ENCODE measurements around the gene UPK3A. TPM values are rescaled to one million over a fixed set of nuclear protein-coding genes. Genes with fewer than 3 reads are reported as not detected.

The UPK3A gene
- total and polyA plus RNA-seq, 2 of the 13 experiments (the other 11 are each of a cell fraction or from before 2014, with no cell fraction given), result 10.5 to 13.8 TPM

DNA sequence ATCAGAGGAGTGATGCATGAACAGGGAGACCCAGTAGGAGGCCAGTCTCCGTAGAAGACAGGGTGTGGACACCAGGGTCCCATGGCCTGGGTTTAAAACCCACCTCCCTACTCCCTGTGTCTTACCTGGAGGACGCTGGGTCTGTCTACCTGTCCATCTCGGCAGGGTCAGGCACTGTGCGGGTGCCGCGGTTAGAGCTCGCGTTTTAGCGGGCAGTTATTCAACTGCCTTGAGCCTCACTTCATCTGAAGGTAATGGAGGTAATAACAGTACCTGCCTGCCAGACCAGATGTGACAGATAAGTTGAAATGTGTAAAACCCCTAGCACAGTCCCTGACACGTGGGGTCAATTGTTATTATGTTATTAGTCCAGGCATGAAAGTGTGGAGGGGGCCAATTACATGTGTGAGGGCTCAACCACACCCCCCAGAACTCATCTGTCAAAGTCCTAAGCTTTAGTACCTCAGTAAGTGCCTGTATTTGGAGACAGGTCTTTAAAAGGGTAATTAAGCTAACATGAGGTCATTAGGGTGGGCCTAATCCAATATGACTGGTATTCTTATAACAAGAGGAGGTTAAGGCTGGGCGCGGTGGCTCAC, 8.1 kb upstream of the UPK3A start:
- ATAC-seq (no peak), FAIRE-seq (no peak), DNase-seq (ENCODE audit: low spot score) (no peak)
- Histone ChIP-seq H3K4me1 (ENCODE audit: insufficient read depth, low read length) (peaks cover 99% of the 10 kb centered on the region), H3K9ac (ENCODE audit: insufficient read depth, low read depth, low read length) (no peak overlapping the region), H3K9me3 (ENCODE audit: low read length) (no peaks in the 10 kb centered on the region), H3K27ac (ENCODE audit: extremely low read length, insufficient read depth, low read length) (peak overlapping the region; percentile 50), H3K4me3 (replicated peaks in 1 of 3; ENCODE audit: insufficient read depth in 1 of 3, low read depth in 2 of 3, low read length in 3 of 3) (no peak overlapping the region), H3K27me3 (ENCODE audit: control insufficient read depth in 1 of 2, insufficient read depth in 2 of 2, low read length in 2 of 2) (no peaks in the 10 kb centered on the region), H2AFZ (ENCODE audit: low read length) (no peak overlapping the region), H3K36me3 (replicated peaks in 1 of 2; ENCODE audit: control insufficient read depth in 1 of 2, insufficient read depth in 2 of 2, low read length in 2 of 2) (no peaks in the 10 kb centered on the region), H3K4me2 (ENCODE audit: low read depth, low read length) (no peak overlapping the region), H3K79me2 (ENCODE audit: insufficient read depth, low read length) (no peaks in the 10 kb centered on the region), H4K20me1 (ENCODE audit: insufficient read depth, low read length) (no peaks in the 10 kb centered on the region)
- ChIA-PET CTCF (ENCODE audit: low intra/inter-chr PET ratio, low total read pairs) (no interaction called here), POLR2A (no interaction called here)
- WGBS (ENCODE audit: low lambda C conversion rate), result 97% methylated on average over 5 of the region's 12 CpGs
- in situ Hi-C loops (cut with HindIII; ENCODE audit: extremely low pct_ligation_motif_present, low pct_unique_long_range_greater_than_20kb), result no loop called here
- intact Hi-C loops (cut with micrococcal nuclease; ENCODE audit: unreplicated experiment), result no loop called here
- no TSS peak for BruUV-seq (replicated peaks)
- TF ChIP-seq, protein P1, sequence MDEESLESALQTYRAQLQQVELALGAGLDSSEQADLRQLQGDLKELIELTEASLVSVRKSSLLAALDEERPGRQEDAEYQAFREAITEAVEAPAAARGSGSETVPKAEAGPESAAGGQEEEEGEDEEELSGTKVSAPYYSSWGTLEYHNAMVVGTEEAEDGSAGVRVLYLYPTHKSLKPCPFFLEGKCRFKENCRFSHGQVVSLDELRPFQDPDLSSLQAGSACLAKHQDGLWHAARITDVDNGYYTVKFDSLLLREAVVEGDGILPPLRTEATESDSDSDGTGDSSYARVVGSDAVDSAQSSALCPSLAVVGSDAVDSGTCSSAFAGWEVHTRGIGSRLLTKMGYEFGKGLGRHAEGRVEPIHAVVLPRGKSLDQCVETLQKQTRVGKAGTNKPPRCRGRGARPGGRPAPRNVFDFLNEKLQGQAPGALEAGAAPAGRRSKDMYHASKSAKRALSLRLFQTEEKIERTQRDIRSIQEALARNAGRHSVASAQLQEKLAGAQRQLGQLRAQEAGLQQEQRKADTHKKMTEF (CRISPR knock-in tag; IDR thresholded peaks at IDR 0.05), result no peak
- no peak for TF ChIP-seq ATF4 (CRISPR knock-in tag; IDR thresholded peaks at IDR 0.05)
- no peak for TF ChIP-seq FOXK2 (IDR thresholded peaks at IDR 0.05)
- TF ChIP-seq REST (IDR thresholded peaks at IDR 0.05; ENCODE audit: borderline replicate concordance in 1 of 2, low read depth in 1 of 2, low read length in 2 of 2), result no peak
- TF ChIP-seq, protein P2, sequence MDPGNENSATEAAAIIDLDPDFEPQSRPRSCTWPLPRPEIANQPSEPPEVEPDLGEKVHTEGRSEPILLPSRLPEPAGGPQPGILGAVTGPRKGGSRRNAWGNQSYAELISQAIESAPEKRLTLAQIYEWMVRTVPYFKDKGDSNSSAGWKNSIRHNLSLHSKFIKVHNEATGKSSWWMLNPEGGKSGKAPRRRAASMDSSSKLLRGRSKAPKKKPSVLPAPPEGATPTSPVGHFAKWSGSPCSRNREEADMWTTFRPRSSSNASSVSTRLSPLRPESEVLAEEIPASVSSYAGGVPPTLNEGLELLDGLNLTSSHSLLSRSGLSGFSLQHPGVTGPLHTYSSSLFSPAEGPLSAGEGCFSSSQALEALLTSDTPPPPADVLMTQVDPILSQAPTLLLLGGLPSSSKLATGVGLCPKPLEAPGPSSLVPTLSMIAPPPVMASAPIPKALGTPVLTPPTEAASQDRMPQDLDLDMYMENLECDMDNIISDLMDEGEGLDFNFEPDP (CRISPR knock-in tag; conservative IDR thresholded peaks at IDR 0.05), result no peak
- TF ChIP-seq ZNF589 (CRISPR knock-in tag; conservative IDR thresholded peaks at IDR 0.05), result no peak
- TF ChIP-seq ZBTB38 (CRISPR knock-in tag; IDR thresholded peaks at IDR 0.05), result peak; percentile 53; the same call in 1 of the 2 replicates
- TF ChIP-seq KLF12 (CRISPR knock-in tag; IDR thresholded peaks at IDR 0.05; ENCODE audit: borderline replicate concordance), result no peak
- no peak for TF ChIP-seq ZNF678 (CRISPR knock-in tag; IDR thresholded peaks at IDR 0.05)
- no peak for TF ChIP-seq JUNB (CRISPR knock-in tag; IDR thresholded peaks at IDR 0.05; ENCODE audit: borderline replicate concordance)
- no peak for TF ChIP-seq FOXA1 (IDR thresholded peaks at IDR 0.05)
- no peak for TF ChIP-seq FOXA1 (CRISPR knock-in tag; IDR thresholded peaks at IDR 0.05)
- TF ChIP-seq ZSCAN12 (CRISPR knock-in tag; IDR thresholded peaks at IDR 0.05), result no peak
- TF ChIP-seq, protein P3, sequence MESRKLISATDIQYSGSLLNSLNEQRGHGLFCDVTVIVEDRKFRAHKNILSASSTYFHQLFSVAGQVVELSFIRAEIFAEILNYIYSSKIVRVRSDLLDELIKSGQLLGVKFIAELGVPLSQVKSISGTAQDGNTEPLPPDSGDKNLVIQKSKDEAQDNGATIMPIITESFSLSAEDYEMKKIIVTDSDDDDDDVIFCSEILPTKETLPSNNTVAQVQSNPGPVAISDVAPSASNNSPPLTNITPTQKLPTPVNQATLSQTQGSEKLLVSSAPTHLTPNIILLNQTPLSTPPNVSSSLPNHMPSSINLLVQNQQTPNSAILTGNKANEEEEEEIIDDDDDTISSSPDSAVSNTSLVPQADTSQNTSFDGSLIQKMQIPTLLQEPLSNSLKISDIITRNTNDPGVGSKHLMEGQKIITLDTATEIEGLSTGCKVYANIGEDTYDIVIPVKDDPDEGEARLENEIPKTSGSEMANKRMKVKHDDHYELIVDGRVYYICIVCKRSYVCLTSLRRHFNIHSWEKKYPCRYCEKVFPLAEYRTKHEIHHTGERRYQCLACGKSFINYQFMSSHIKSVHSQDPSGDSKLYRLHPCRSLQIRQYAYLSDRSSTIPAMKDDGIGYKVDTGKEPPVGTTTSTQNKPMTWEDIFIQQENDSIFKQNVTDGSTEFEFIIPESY (CRISPR knock-in tag; IDR thresholded peaks at IDR 0.05), result peak; percentile 69
- no peak for TF ChIP-seq NR2F1 (CRISPR knock-in tag; IDR thresholded peaks at IDR 0.05)
